Measurements from ENCODE around the gene TPRG1. TPM values are rescaled to one million over a fixed set of nuclear protein-coding genes. Genes with fewer than 3 reads are reported as not detected.

Gene TPRG1
- total and polyA plus RNA-seq, 7 donors, result 0.23 to 9.1 (median 3.2) TPM

DNA sequence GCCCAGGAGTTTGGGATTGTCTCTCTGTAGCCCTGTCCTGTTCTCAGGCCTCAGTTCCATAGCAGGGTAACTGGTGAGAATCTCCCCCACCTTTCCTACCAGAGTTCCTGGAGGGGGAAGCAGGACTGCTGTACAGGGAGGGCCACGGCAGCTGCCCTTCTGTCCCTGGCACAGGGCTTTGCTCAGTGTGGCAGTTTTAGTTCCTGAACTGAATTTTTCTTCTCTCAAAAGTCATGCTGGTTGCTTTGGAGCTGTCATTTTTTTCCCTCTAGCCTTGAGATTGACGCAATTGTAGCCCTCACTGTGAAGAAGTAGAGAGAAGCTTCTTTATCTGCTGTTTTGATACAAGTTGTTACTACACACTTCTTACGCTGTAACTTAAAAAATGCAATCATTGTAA lies 55.5 kb downstream of the TPRG1 start:
- WGBS, 2 donors, result 91 to 93% methylated on average over 3 of the region's 3 CpGs
- Histone ChIP-seq H3K4me3 (no peak overlapping the region), H3K9me3 (no peaks in the 10 kb centered on the region), H3K36me3 (no peaks in the 10 kb centered on the region), H3K27me3 (no peaks in the 10 kb centered on the region), H3K27ac (no peak overlapping the region), H3K4me1 (no peaks in the 10 kb centered on the region)
- no peak for TF ChIP-seq POLR2AphosphoS5 (IDR thresholded peaks at IDR 0.05)
- no peak for TF ChIP-seq POLR2A (IDR thresholded peaks at IDR 0.05)
- TF ChIP-seq, protein P1, sequence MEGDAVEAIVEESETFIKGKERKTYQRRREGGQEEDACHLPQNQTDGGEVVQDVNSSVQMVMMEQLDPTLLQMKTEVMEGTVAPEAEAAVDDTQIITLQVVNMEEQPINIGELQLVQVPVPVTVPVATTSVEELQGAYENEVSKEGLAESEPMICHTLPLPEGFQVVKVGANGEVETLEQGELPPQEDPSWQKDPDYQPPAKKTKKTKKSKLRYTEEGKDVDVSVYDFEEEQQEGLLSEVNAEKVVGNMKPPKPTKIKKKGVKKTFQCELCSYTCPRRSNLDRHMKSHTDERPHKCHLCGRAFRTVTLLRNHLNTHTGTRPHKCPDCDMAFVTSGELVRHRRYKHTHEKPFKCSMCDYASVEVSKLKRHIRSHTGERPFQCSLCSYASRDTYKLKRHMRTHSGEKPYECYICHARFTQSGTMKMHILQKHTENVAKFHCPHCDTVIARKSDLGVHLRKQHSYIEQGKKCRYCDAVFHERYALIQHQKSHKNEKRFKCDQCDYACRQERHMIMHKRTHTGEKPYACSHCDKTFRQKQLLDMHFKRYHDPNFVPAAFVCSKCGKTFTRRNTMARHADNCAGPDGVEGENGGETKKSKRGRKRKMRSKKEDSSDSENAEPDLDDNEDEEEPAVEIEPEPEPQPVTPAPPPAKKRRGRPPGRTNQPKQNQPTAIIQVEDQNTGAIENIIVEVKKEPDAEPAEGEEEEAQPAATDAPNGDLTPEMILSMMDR (IDR thresholded peaks at IDR 0.05), result no peak
- no peak for TF ChIP-seq EP300 (IDR thresholded peaks at IDR 0.05)
- intact Hi-C loops (cut with DNase I), result no loop called here
- no peak for DNase-seq

DNA sequence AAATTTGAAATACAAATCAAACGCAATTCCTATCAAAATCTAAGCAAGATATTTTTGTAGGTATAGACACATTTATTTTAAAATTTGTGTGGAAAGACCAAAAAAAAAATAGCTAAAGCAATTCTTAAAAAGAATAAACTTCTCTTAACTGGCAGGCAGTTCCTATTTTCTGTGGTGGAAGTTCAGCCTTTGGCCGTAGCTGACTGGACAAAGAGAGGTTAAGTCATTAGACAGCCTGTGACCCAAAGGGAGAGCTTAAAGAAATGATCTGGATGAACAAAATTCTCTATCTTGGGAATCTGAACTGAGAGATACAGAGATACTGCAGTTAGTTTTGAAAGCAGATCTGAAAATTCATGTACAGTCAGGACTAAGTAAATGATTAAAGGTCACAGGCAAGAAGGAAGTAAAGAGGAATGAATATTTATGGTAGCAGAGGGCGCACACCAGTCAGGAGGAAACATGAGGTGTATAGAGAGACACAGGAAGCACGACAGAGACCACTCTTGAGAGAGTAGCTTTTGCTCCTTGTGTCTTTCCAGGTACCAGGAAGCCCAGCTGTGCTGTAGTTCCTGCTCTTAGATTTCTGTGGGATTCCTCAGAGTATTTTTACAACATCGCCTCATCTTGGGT lies 57.5 kb downstream of the TPRG1 start:
- no peaks in the 10 kb centered on the region for H3K9me3 ChIP-seq
- intact Hi-C loops (cut with DNase I), result no loop called here
- no peak overlapping the region for H3K4me3 ChIP-seq
- no peaks in the 10 kb centered on the region for H3K36me3 ChIP-seq
- WGBS, 2 donors, result 41 to 50% methylated on average over 5 of the region's 5 CpGs
- no peaks in the 10 kb centered on the region for H3K27me3 ChIP-seq
- DNase-seq, result no peak
- H3K27ac ChIP-seq, result no peak overlapping the region
- TF ChIP-seq EP300 (IDR thresholded peaks at IDR 0.05) (no peak), POLR2AphosphoS5 (IDR thresholded peaks at IDR 0.05) (no peak), POLR2A (IDR thresholded peaks at IDR 0.05) (no peak)
- TF ChIP-seq, protein P1 (IDR thresholded peaks at IDR 0.05), result no peak
- H3K4me1 ChIP-seq, result no peaks in the 10 kb centered on the region

DNA sequence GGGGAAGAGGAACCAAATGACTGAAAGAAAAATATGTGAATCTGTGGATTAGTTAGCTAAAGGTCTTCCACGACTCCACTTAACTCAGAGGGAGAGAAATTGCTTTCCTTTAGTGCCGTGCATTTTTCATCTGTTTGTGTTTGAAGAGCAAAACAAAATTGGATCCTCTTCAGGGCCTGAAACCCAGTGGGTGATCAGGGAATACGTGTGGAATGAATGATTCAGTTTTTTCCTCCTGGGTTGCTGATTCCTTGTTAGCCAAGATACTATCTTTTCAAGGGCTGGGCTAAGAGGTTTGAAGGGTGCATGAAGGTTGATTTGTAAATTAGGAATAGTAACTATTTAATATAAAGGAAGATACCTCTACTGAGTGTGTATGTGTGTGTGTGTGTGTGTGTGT lies 61.0 kb downstream of the TPRG1 start:
- 75 to 77% methylated on average over 3 of the region's 3 CpGs for WGBS, 2 donors
- Histone ChIP-seq H3K27me3 (no peaks in the 10 kb centered on the region), H3K4me3 (no peak overlapping the region), H3K9me3 (no peaks in the 10 kb centered on the region), H3K36me3 (no peaks in the 10 kb centered on the region), H3K27ac (no peak overlapping the region), H3K4me1 (no peaks in the 10 kb centered on the region)
- no peak for DNase-seq
- intact Hi-C loops (cut with DNase I), result no loop called here
- TF ChIP-seq POLR2A (IDR thresholded peaks at IDR 0.05) (no peak), POLR2AphosphoS5 (IDR thresholded peaks at IDR 0.05) (no peak), EP300 (IDR thresholded peaks at IDR 0.05) (no peak)
- TF ChIP-seq, protein P1 (IDR thresholded peaks at IDR 0.05), result no peak

DNA sequence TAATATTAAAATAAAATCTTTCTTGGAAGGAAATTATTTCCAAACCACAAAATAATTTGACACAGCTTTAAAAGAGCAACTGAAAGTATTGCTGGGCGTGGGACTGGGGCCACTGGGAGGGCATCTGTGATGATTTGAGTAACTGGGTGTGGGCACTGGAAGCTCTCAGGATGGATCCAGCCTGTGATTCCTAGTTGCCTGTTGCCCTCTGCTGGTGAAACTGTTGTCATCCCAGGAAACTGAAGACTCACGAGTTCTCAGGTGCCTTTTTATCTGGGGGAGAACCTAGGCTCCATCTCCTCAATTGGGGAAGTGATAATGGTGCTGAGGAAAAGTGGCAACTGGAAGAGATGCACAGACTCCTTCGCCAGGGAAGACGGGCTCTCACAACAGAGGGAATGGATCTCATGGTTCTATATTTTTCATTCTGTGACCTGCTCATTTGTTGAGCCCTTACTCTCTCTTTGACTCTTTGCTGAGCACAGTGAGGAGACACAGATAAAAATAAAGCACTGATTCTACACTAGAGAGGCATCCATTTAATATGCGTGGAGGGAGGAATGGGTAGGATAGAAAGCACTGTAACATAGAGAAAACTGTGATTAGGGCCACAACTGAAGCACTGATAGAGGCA lies 61.6 kb downstream of the TPRG1 start:
- no peaks in the 10 kb centered on the region for H3K9me3 ChIP-seq
- no peak for DNase-seq
- H3K4me3 ChIP-seq, result no peak overlapping the region
- no peak for TF ChIP-seq EP300 (IDR thresholded peaks at IDR 0.05)
- TF ChIP-seq, protein P1 (IDR thresholded peaks at IDR 0.05), result peak in 3 of 4 experiments; percentile 28 to 39 (median 38)
- intact Hi-C loops (cut with DNase I), result no loop called here
- no peaks in the 10 kb centered on the region for H3K36me3 ChIP-seq
- no peaks in the 10 kb centered on the region for H3K27me3 ChIP-seq
- no peaks in the 10 kb centered on the region for H3K4me1 ChIP-seq
- no peak overlapping the region for H3K27ac ChIP-seq
- 38 to 55% methylated on average over 5 of the region's 5 CpGs for WGBS, 2 donors
